Measurements from ENCODE around the gene CDYL2.

Gene CDYL2

DNA sequence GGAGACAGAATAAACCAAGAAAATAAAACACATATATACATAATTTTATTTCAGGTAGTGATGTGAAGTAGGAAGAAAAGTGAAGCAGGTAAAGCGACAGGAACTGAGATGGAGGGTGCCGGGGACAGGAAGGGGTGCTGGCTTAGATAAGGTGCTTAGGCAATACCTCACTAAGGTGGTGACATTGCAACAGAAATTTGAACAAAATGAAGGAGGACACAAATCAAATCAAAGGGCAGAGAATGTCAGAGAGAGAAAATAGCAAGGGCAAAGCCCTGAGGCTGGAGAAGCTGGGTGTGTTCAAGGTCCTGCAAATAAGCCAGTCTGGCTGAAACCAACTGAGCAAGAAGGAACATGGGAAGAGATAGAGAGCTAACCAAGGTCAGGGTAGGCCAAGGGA lies 5.0 kb upstream of the CDYL2 start:
- no peak overlapping the region for H3K27ac ChIP-seq (ENCODE audit: low read depth, low read length)
- H4K12ac ChIP-seq (ENCODE audit: low read depth, low read length): no peak overlapping the region
- no peaks in the 10 kb centered on the region for H3K36me3 ChIP-seq (ENCODE audit: control insufficient read depth in 1 of 2, insufficient read depth in 2 of 2, low read length in 2 of 2)
- H2BK120ac ChIP-seq (ENCODE audit: insufficient read depth, low read length, poor library complexity): no peak overlapping the region
- no peak overlapping the region for H3K14ac ChIP-seq (ENCODE audit: low read length)
- no peak overlapping the region for H3K18ac ChIP-seq (ENCODE audit: low read length)
- no peaks in the 10 kb centered on the region for H3K79me1 ChIP-seq (ENCODE audit: low read length)
- DNase-seq: peak in 1 of 2 donors; percentile 81
- no peak overlapping the region for H2BK12ac ChIP-seq (ENCODE audit: low read length)
- no peak overlapping the region for H3K4ac ChIP-seq (ENCODE audit: low read depth, low read length)
- H3K4me3 ChIP-seq (ENCODE audit: low read depth, low read length): no peak overlapping the region
- no peak overlapping the region for H3K9ac ChIP-seq (ENCODE audit: low read length)
- no peak overlapping the region for H4K8ac ChIP-seq (ENCODE audit: low read depth, low read length)
- peaks cover 0 to 2% of the 10 kb centered on the region in 2 experiments for H3K4me1 ChIP-seq (ENCODE audit: control insufficient read depth in 1 of 2, insufficient read depth in 2 of 2, low read length in 2 of 2)
- H2BK5ac ChIP-seq (ENCODE audit: low read depth, low read length, poor library complexity): no peak overlapping the region
- no peak overlapping the region for H3K4me2 ChIP-seq (ENCODE audit: low read length)
- no peaks in the 10 kb centered on the region for H3K79me2 ChIP-seq (ENCODE audit: control insufficient read depth, insufficient read depth, low read length, poor library complexity)
- no peak overlapping the region for H4K91ac ChIP-seq (ENCODE audit: low read depth, low read length)
- peaks cover 5% of the 10 kb centered on the region for H3K27me3 ChIP-seq (ENCODE audit: insufficient read depth, low read length)
- H3K9me3 ChIP-seq (ENCODE audit: insufficient read depth, low read depth, low read length): no peaks in the 10 kb centered on the region
- H2AFZ ChIP-seq (ENCODE audit: insufficient read depth, low read length, poor library complexity): no peak overlapping the region
- no peak overlapping the region for H3K23ac ChIP-seq (ENCODE audit: low read length)
- WGBS (ENCODE audit: extremely low coverage, insufficient coverage, insufficient read length): no CpG with 5 or more reads among the region's 2 CpGs
- H2AK5ac ChIP-seq (ENCODE audit: low read length): no peak overlapping the region

- Histone ChIP-seq H2AFZ (ENCODE audit: insufficient read depth, low read length, poor library complexity) (no peak overlapping the region), H3K79me1 (ENCODE audit: low read length) (no peaks in the 10 kb centered on the region), H4K12ac (ENCODE audit: low read depth, low read length) (no peak overlapping the region)
Measured at GRCh38 chr16:80807906-80808305, 3.5 kb upstream of the CDYL2 start.

GRCh38 chr16:80806927-80807340 lies 2.5 kb upstream of the CDYL2 start:
- Histone ChIP-seq H3K23ac (ENCODE audit: low read length) (no peak overlapping the region), H3K14ac (ENCODE audit: low read length) (no peak overlapping the region), H2BK5ac (ENCODE audit: low read depth, low read length, poor library complexity) (no peak overlapping the region), H3K36me3 (ENCODE audit: control insufficient read depth in 1 of 2, insufficient read depth in 2 of 2, low read length in 2 of 2) (no peaks in the 10 kb centered on the region), H2BK12ac (ENCODE audit: low read length) (no peak overlapping the region), H3K4me2 (ENCODE audit: low read length) (no peak overlapping the region), H3K4me1 (ENCODE audit: control insufficient read depth in 1 of 2, insufficient read depth in 2 of 2, low read length in 2 of 2) (peaks cover 0 to 2% of the 10 kb centered on the region in 2 experiments), H3K27ac (ENCODE audit: low read depth, low read length) (no peak overlapping the region), H3K9me3 (ENCODE audit: insufficient read depth, low read depth, low read length) (peaks cover 6% of the 10 kb centered on the region), H3K4ac (ENCODE audit: low read depth, low read length) (no peak overlapping the region), H3K18ac (ENCODE audit: low read length) (no peak overlapping the region), H3K79me2 (ENCODE audit: control insufficient read depth, insufficient read depth, low read length, poor library complexity) (no peaks in the 10 kb centered on the region), H4K12ac (ENCODE audit: low read depth, low read length) (no peak overlapping the region), H3K27me3 (ENCODE audit: insufficient read depth, low read length) (peaks cover 5% of the 10 kb centered on the region), H3K79me1 (ENCODE audit: low read length) (no peaks in the 10 kb centered on the region), H4K8ac (ENCODE audit: low read depth, low read length) (no peak overlapping the region), H4K91ac (ENCODE audit: low read depth, low read length) (no peak overlapping the region), H3K4me3 (ENCODE audit: low read depth, low read length) (no peak overlapping the region), H2BK120ac (ENCODE audit: insufficient read depth, low read length, poor library complexity) (no peak overlapping the region), H3K9ac (ENCODE audit: low read length) (no peak overlapping the region), H2AFZ (ENCODE audit: insufficient read depth, low read length, poor library complexity) (no peak overlapping the region), H2AK5ac (ENCODE audit: low read length) (no peak overlapping the region)
- no peak for DNase-seq
- WGBS (ENCODE audit: extremely low coverage, insufficient coverage, insufficient read length): no CpG with 5 or more reads among the region's 5 CpGs

More at GRCh38 chr16:80807906-80808305, 3.5 kb upstream of the CDYL2 start:
- Histone ChIP-seq H2BK120ac (ENCODE audit: insufficient read depth, low read length, poor library complexity) (no peak overlapping the region), H3K9me3 (ENCODE audit: insufficient read depth, low read depth, low read length) (peaks cover 4% of the 10 kb centered on the region), H3K79me2 (ENCODE audit: control insufficient read depth, insufficient read depth, low read length, poor library complexity) (no peaks in the 10 kb centered on the region), H2BK5ac (ENCODE audit: low read depth, low read length, poor library complexity) (no peak overlapping the region), H2AK5ac (ENCODE audit: low read length) (no peak overlapping the region), H3K27me3 (ENCODE audit: insufficient read depth, low read length) (peaks cover 5% of the 10 kb centered on the region), H3K14ac (ENCODE audit: low read length) (no peak overlapping the region), H3K36me3 (ENCODE audit: control insufficient read depth in 1 of 2, insufficient read depth in 2 of 2, low read length in 2 of 2) (no peaks in the 10 kb centered on the region), H2BK12ac (ENCODE audit: low read length) (no peak overlapping the region), H3K23ac (ENCODE audit: low read length) (no peak overlapping the region), H3K4me3 (ENCODE audit: low read depth, low read length) (no peak overlapping the region), H3K4ac (ENCODE audit: low read depth, low read length) (no peak overlapping the region), H4K91ac (ENCODE audit: low read depth, low read length) (no peak overlapping the region), H3K18ac (ENCODE audit: low read length) (no peak overlapping the region), H3K4me2 (ENCODE audit: low read length) (no peak overlapping the region), H3K4me1 (ENCODE audit: control insufficient read depth in 1 of 2, insufficient read depth in 2 of 2, low read length in 2 of 2) (peaks cover 0 to 2% of the 10 kb centered on the region in 2 experiments), H4K8ac (ENCODE audit: low read depth, low read length) (no peak overlapping the region), H3K27ac (ENCODE audit: low read depth, low read length) (no peak overlapping the region), H3K9ac (ENCODE audit: low read length) (no peak overlapping the region)
- no peak for DNase-seq
- WGBS (ENCODE audit: extremely low coverage, insufficient coverage, insufficient read length): no CpG with 5 or more reads among the region's 3 CpGs

DNA sequence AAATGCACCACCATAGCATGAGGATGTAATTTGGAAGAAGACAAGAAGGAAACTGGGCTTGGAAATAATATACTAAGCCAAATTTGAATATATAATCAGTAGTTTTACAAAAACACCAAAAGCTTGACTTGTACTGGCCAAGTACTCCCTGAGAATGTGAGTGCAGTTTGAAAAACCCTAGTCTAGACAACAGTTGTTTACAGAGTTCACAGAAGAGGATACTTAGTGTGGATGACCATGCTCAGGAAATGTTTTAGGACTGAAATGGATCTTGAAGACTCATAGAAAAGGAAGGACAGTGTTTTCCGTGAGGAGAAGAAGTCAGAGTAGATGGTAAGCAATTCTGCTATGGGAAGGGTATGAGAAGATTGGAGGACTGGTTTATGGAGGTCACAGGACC lies 1.9 kb upstream of the CDYL2 start:
- H2AK5ac ChIP-seq (ENCODE audit: low read length): no peak overlapping the region
- H3K18ac ChIP-seq (ENCODE audit: low read length): no peak overlapping the region
- no peak overlapping the region for H3K4me2 ChIP-seq (ENCODE audit: low read length)
- no peak overlapping the region for H3K9ac ChIP-seq (ENCODE audit: low read length)
- H2BK12ac ChIP-seq (ENCODE audit: low read length): no peak overlapping the region
- H2AFZ ChIP-seq (ENCODE audit: insufficient read depth, low read length, poor library complexity): no peak overlapping the region
- H4K12ac ChIP-seq (ENCODE audit: low read depth, low read length): no peak overlapping the region
- no peak overlapping the region for H2BK120ac ChIP-seq (ENCODE audit: insufficient read depth, low read length, poor library complexity)
- H4K91ac ChIP-seq (ENCODE audit: low read depth, low read length): no peak overlapping the region
- H4K8ac ChIP-seq (ENCODE audit: low read depth, low read length): no peak overlapping the region
- no peak for DNase-seq
- no peak overlapping the region for H3K27ac ChIP-seq (ENCODE audit: low read depth, low read length)
- no peak overlapping the region for H2BK5ac ChIP-seq (ENCODE audit: low read depth, low read length, poor library complexity)
- no peaks in the 10 kb centered on the region for H3K79me1 ChIP-seq (ENCODE audit: low read length)
- H3K4ac ChIP-seq (ENCODE audit: low read depth, low read length): no peak overlapping the region
- no peak overlapping the region for H3K14ac ChIP-seq (ENCODE audit: low read length)
- H3K27me3 ChIP-seq (ENCODE audit: insufficient read depth, low read length): peaks cover 5% of the 10 kb centered on the region
- H3K4me1 ChIP-seq (ENCODE audit: control insufficient read depth in 1 of 2, insufficient read depth in 2 of 2, low read length in 2 of 2): peaks cover 0 to 2% of the 10 kb centered on the region in 2 experiments
- no peaks in the 10 kb centered on the region for H3K36me3 ChIP-seq (ENCODE audit: control insufficient read depth in 1 of 2, insufficient read depth in 2 of 2, low read length in 2 of 2)
- no peak overlapping the region for H3K4me3 ChIP-seq (ENCODE audit: low read depth, low read length)
- WGBS (ENCODE audit: extremely low coverage, insufficient coverage, insufficient read length): no CpG with 5 or more reads among the region's 1 CpG
- peaks cover 6% of the 10 kb centered on the region for H3K9me3 ChIP-seq (ENCODE audit: insufficient read depth, low read depth, low read length)
- H3K79me2 ChIP-seq (ENCODE audit: control insufficient read depth, insufficient read depth, low read length, poor library complexity): no peaks in the 10 kb centered on the region
- H3K23ac ChIP-seq (ENCODE audit: low read length): no peak overlapping the region
